ENCODE data around the gene PAM. TPM values are rescaled to one million over a fixed set of nuclear protein-coding genes. Genes with fewer than 3 reads are reported as not detected.

Gene PAM
- total and polyA plus RNA-seq, 4 donors: 8.2 to 27.5 (median 13.7) TPM

DNA sequence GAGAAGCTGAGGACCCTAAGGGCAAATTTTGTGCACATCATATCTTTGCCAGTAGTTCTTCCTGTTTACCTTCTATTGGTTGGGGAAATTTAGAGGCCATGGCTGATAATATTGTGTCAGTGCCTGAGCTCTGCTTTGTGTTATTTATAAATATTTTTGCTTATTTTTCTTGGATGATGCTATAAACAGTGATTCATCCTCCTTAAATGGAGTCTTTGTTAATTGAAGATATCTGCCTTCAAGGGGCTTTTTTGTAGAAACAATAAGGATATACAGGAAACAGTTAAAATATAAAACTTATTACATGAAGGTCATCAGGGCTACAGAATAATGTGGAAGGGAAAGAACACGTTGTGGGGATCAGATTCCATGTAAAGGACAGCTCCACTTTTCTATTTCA, 78.0 kb downstream of the PAM start:
- Histone ChIP-seq H3K9me3 (ENCODE audit: control insufficient read depth in 4 of 4, low read length in 3 of 4) (no peaks in the 10 kb centered on the region), H3K4me3 (ENCODE audit: low read depth in 1 of 3, low read length in 3 of 3) (no peak overlapping the region), H3K27ac (ENCODE audit: low read depth in 1 of 2, low read length in 2 of 2) (no peak overlapping the region), H3K9ac (ENCODE audit: low read depth in 1 of 2, low read length in 2 of 2) (no peak overlapping the region), H3K4me1 (ENCODE audit: control insufficient read depth in 4 of 4, insufficient read depth in 4 of 4, low read length in 3 of 4) (no peaks in the 10 kb centered on the region), H3K36me3 (ENCODE audit: control insufficient read depth in 4 of 4, insufficient read depth in 3 of 4, low read depth in 1 of 4, low read length in 3 of 4) (no peaks in the 10 kb centered on the region), H3K27me3 (ENCODE audit: control insufficient read depth in 4 of 4, insufficient read depth in 4 of 4, low read length in 3 of 4) (no peaks in the 10 kb centered on the region)
- TF ChIP-seq SP1 (IDR thresholded peaks at IDR 0.05) (no peak), FOXA1 (IDR thresholded peaks at IDR 0.05) (no peak), GABPA (IDR thresholded peaks at IDR 0.05 in 1 of 2, conservative IDR thresholded peaks at IDR 0.05 in 1 of 2) (no peak), HNF4G (IDR thresholded peaks at IDR 0.05) (no peak), NR2F2 (IDR thresholded peaks at IDR 0.05) (no peak)
- TF ChIP-seq, protein P1, sequence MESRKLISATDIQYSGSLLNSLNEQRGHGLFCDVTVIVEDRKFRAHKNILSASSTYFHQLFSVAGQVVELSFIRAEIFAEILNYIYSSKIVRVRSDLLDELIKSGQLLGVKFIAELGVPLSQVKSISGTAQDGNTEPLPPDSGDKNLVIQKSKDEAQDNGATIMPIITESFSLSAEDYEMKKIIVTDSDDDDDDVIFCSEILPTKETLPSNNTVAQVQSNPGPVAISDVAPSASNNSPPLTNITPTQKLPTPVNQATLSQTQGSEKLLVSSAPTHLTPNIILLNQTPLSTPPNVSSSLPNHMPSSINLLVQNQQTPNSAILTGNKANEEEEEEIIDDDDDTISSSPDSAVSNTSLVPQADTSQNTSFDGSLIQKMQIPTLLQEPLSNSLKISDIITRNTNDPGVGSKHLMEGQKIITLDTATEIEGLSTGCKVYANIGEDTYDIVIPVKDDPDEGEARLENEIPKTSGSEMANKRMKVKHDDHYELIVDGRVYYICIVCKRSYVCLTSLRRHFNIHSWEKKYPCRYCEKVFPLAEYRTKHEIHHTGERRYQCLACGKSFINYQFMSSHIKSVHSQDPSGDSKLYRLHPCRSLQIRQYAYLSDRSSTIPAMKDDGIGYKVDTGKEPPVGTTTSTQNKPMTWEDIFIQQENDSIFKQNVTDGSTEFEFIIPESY (IDR thresholded peaks at IDR 0.05): no peak
- TF ChIP-seq, protein P2, sequence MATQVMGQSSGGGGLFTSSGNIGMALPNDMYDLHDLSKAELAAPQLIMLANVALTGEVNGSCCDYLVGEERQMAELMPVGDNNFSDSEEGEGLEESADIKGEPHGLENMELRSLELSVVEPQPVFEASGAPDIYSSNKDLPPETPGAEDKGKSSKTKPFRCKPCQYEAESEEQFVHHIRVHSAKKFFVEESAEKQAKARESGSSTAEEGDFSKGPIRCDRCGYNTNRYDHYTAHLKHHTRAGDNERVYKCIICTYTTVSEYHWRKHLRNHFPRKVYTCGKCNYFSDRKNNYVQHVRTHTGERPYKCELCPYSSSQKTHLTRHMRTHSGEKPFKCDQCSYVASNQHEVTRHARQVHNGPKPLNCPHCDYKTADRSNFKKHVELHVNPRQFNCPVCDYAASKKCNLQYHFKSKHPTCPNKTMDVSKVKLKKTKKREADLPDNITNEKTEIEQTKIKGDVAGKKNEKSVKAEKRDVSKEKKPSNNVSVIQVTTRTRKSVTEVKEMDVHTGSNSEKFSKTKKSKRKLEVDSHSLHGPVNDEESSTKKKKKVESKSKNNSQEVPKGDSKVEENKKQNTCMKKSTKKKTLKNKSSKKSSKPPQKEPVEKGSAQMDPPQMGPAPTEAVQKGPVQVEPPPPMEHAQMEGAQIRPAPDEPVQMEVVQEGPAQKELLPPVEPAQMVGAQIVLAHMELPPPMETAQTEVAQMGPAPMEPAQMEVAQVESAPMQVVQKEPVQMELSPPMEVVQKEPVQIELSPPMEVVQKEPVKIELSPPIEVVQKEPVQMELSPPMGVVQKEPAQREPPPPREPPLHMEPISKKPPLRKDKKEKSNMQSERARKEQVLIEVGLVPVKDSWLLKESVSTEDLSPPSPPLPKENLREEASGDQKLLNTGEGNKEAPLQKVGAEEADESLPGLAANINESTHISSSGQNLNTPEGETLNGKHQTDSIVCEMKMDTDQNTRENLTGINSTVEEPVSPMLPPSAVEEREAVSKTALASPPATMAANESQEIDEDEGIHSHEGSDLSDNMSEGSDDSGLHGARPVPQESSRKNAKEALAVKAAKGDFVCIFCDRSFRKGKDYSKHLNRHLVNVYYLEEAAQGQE (IDR thresholded peaks at IDR 0.05): no peak
- TF ChIP-seq, protein P3, sequence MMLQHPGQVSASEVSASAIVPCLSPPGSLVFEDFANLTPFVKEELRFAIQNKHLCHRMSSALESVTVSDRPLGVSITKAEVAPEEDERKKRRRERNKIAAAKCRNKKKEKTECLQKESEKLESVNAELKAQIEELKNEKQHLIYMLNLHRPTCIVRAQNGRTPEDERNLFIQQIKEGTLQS (IDR thresholded peaks at IDR 0.05): no peak
- TF ChIP-seq, protein P4, sequence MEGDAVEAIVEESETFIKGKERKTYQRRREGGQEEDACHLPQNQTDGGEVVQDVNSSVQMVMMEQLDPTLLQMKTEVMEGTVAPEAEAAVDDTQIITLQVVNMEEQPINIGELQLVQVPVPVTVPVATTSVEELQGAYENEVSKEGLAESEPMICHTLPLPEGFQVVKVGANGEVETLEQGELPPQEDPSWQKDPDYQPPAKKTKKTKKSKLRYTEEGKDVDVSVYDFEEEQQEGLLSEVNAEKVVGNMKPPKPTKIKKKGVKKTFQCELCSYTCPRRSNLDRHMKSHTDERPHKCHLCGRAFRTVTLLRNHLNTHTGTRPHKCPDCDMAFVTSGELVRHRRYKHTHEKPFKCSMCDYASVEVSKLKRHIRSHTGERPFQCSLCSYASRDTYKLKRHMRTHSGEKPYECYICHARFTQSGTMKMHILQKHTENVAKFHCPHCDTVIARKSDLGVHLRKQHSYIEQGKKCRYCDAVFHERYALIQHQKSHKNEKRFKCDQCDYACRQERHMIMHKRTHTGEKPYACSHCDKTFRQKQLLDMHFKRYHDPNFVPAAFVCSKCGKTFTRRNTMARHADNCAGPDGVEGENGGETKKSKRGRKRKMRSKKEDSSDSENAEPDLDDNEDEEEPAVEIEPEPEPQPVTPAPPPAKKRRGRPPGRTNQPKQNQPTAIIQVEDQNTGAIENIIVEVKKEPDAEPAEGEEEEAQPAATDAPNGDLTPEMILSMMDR (IDR thresholded peaks at IDR 0.05; ENCODE audit: low read depth, low read length, missing input control): no peak
- 59% methylated on average over 1 of the region's 1 CpG for WGBS
- DNase-seq (ENCODE audit: low spot score): no peak

DNA sequence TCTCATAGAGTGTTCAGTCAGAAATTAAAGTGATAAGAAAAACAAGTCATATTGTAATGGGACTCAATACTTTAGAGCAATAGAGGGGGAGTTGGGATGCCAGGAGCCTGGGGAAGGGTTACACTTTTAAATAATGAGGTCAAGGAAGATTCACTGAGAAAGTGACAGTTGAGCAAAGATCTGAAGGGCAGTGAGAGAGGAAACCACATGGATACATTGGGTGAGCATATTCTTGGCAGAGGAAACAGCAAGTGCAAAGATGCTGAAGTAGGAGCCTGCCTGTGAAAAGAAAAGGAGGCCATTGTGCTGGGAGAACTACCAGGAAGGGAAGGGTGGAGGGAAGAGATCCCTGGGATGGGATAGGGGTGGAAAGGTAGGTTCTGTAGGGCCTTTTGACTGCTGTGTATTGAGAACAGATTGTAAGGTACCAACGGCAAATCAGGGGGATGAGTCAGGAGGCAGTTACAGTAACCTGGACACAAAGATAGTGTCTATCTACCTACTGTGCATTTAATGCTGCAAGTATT, 79.4 kb downstream of the PAM start:
- no peak overlapping the region for H3K27ac ChIP-seq (ENCODE audit: low read depth in 1 of 2, low read length in 2 of 2)
- no peaks in the 10 kb centered on the region for H3K4me1 ChIP-seq (ENCODE audit: control insufficient read depth in 4 of 4, insufficient read depth in 4 of 4, low read length in 3 of 4)
- no peaks in the 10 kb centered on the region for H3K36me3 ChIP-seq (ENCODE audit: control insufficient read depth in 4 of 4, insufficient read depth in 3 of 4, low read depth in 1 of 4, low read length in 3 of 4)
- no peaks in the 10 kb centered on the region for H3K27me3 ChIP-seq (ENCODE audit: control insufficient read depth in 4 of 4, insufficient read depth in 4 of 4, low read length in 3 of 4)
- no peak overlapping the region for H3K9ac ChIP-seq (ENCODE audit: low read depth in 1 of 2, low read length in 2 of 2)
- 92% methylated on average over 1 of the region's 1 CpG for WGBS
- DNase-seq (ENCODE audit: low spot score): no peak
- TF ChIP-seq, protein P4 (IDR thresholded peaks at IDR 0.05; ENCODE audit: low read depth, low read length, missing input control): no peak
- TF ChIP-seq TAF1 (conservative IDR thresholded peaks at IDR 0.05) (no peak), FOXA1 (IDR thresholded peaks at IDR 0.05) (no peak), GABPA (IDR thresholded peaks at IDR 0.05 in 1 of 2, conservative IDR thresholded peaks at IDR 0.05 in 1 of 2) (no peak), RAD21 (IDR thresholded peaks at IDR 0.05) (no peak)
- TF ChIP-seq, protein P2 (IDR thresholded peaks at IDR 0.05): no peak
- TF ChIP-seq, protein P5, sequence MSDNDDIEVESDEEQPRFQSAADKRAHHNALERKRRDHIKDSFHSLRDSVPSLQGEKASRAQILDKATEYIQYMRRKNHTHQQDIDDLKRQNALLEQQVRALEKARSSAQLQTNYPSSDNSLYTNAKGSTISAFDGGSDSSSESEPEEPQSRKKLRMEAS (IDR thresholded peaks at IDR 0.05): no peak
- H3K4me3 ChIP-seq (ENCODE audit: low read depth in 1 of 3, low read length in 3 of 3): no peak overlapping the region
- no peaks in the 10 kb centered on the region for H3K9me3 ChIP-seq (ENCODE audit: control insufficient read depth in 4 of 4, low read length in 3 of 4)
